SK-N-SH (cell line): Measurements from ENCODE around the gene BCAT1.
A peak's percentile ranks its signal among the peaks of the same experiment; 100 is the strongest.

Experiments used
- EZH2phosphoT487 ChIP-seq: fragments of 200-600 bp; sonication (generic); IDR thresholded peaks from 2 replicates; pipeline ENCODE4 v1.6.1; 2017; ENCODE audit warnings: low read depth, mixed run types, mild to moderate bottlenecking, antibody characterized with exemption, moderate library complexity, borderline replicate concordance
- GATA2 ChIP-seq: sonication (generic); formaldehyde crosslinking; IDR thresholded peaks from 2 replicates; pipeline ENCODE4 v1.5.0; 2020; ENCODE audit warnings: mild to moderate bottlenecking, missing genetic modification reagents
- JUND ChIP-seq: IDR thresholded peaks from 2 replicates; pipeline ENCODE4 v1.4.0; 2012
- POLR2AphosphoS5 ChIP-seq: IDR thresholded peaks from 2 replicates; pipeline ENCODE4 v1.6.1; 2012; ENCODE audit warnings: low read depth, low read length
- SMC3 ChIP-seq: IDR thresholded peaks from 2 replicates; pipeline ENCODE4 v1.6.1; 2012; ENCODE audit warnings: low read depth, low read length, improper control_type of control experiment
- TF ChIP-seq, protein P1 (sequence below): fragments of 200-600 bp; sonication (generic); IDR thresholded peaks from 2 replicates; pipeline ENCODE4 v1.6.1; 2017; ENCODE audit warnings: antibody characterized with exemption, mild to moderate bottlenecking, moderate library complexity
- TF ChIP-seq, protein P2 (sequence below): IDR thresholded peaks from 2 replicates; pipeline ENCODE4 v1.4.0; 2012; ENCODE audit warnings: low read depth
- TF ChIP-seq, protein P3 (sequence below): fragments of 150-350 bp; IDR thresholded peaks from 2 replicates; pipeline ENCODE4 v1.6.1; 2017; ENCODE audit warnings: antibody characterized with exemption, low read length, low read depth, borderline replicate concordance

DNA sequence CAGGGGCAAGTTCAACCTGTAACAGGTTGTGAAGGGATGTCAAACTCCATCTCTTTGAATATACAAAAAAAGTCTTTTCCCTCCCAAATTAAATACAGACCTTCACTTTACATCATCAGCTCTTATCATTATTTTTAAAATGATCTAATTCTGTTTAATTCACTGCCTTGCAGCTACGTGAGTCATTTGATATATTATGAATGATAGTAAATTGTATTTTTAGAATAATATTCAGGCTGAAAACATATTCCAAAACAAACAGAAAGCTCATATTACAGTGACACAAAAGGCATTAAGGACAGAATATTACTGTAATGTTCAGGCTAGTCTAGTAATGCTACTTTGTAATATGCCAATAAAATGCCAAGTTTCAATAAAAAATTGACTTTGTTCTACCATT lies 53.3 kb downstream of the BCAT1 start:
- TF ChIP-seq, protein P1, sequence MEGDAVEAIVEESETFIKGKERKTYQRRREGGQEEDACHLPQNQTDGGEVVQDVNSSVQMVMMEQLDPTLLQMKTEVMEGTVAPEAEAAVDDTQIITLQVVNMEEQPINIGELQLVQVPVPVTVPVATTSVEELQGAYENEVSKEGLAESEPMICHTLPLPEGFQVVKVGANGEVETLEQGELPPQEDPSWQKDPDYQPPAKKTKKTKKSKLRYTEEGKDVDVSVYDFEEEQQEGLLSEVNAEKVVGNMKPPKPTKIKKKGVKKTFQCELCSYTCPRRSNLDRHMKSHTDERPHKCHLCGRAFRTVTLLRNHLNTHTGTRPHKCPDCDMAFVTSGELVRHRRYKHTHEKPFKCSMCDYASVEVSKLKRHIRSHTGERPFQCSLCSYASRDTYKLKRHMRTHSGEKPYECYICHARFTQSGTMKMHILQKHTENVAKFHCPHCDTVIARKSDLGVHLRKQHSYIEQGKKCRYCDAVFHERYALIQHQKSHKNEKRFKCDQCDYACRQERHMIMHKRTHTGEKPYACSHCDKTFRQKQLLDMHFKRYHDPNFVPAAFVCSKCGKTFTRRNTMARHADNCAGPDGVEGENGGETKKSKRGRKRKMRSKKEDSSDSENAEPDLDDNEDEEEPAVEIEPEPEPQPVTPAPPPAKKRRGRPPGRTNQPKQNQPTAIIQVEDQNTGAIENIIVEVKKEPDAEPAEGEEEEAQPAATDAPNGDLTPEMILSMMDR = no peak
- TF ChIP-seq POLR2AphosphoS5 (peak; percentile 36; the same call in 1 of the 2 replicates), GATA2 (CRISPR knock-in tag) (no peak), EZH2phosphoT487 (no peak), SMC3 (no peak), JUND (peak; percentile 75)
- TF ChIP-seq, protein P2, sequence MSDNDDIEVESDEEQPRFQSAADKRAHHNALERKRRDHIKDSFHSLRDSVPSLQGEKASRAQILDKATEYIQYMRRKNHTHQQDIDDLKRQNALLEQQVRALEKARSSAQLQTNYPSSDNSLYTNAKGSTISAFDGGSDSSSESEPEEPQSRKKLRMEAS = no peak
- TF ChIP-seq, protein P3, sequence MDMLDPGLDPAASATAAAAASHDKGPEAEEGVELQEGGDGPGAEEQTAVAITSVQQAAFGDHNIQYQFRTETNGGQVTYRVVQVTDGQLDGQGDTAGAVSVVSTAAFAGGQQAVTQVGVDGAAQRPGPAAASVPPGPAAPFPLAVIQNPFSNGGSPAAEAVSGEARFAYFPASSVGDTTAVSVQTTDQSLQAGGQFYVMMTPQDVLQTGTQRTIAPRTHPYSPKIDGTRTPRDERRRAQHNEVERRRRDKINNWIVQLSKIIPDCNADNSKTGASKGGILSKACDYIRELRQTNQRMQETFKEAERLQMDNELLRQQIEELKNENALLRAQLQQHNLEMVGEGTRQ = no peak
